DMS153 treated with DMSO at 0.1 percent for 48 hours (cell line): ENCODE measurements around the gene CAPN10.

Source experiments
- DNase-seq: peaks from one replicate; lab custom pipeline; 2025; ENCODE audit not compliant: unreplicated experiment; lab: John Stamatoyannopoulos, UW

The CAPN10 gene

GRCh38 chr2:240622531-240623235 lies 36.1 kb downstream of the CAPN10 start:
- DNase-seq, result no peak

DNA sequence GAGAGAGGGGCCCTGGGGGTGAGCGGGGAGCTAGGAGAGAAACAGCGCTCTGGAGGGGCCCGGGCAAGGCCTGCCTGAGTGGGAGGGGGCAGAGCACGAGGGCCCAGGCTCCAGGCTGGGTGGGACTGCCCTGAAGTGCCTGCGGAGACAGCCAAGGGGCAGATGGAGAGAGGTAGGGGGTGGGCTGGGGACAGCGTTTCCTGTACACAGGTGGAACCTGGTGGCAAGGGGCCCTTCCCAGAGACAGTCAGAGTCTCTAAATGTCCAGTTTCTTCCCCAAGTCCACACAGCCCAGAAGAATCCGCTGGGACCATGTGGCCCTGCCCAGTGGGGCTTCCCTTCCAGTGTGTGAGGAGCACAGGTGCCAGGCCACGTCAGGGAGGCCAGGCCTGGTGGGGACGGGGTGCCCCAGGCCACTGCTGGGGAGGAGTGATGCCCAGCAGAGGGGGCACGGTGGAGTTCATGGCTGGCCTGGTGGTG lies 37.0 kb downstream of the CAPN10 start:
- no peak for DNase-seq

GRCh38 chr2:240624011-240624949 lies 37.7 kb downstream of the CAPN10 start:
- DNase-seq, result no peak

- no peak for DNase-seq
These were observed 38.6 kb downstream of the CAPN10 start, which contains the start of gene GPR35 for GRCh38 chr2:240624950-240625621. Gene GPR35 (plus strand): TSS chr2:240625480. CDS start chr2:240629953, 4,473 bp downstream.

DNA sequence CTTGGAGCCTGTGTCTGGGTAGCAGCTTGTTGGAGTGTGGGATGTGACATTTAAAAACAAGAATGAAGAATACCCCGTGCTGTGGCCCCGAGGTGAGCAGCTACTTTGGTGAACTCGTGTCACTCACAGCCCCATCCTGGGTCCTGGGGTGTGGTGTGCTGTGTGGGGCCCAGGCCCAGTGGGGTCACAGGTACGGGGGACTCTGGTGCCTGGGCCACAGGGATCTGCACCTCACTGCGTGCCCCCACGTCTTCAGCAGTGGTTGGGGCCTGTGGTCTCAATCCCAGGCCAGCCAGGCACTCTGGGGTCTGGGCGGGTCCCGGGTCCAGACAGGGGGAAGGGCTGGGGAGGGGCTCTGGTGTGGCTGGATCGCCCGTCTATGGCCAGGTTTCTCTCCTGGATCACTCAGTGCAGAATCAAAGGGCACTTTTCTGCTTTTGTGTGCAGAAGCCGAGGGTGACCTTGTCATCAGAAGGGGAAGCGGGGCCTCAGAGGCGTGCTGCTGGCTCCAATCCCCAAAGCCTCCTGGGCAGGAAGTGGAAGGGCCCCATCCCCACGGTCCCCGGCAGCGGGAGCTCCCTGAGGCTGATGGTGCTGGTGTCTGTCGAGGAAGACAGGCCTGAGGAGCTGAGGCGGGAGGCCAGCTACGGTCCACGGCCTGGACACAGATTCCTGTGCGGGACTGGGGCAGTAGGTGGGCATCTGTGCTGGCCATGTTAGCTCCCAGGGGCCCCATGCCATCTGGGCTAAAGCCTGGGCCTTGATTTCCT lies 40.2 kb downstream of the CAPN10 start:
- DNase-seq, result no peak

GRCh38 chr2:240627736-240628506 lies 41.4 kb downstream of the CAPN10 start:
- no peak for DNase-seq

GRCh38 chr2:240628507-240628807 lies 41.9 kb downstream of the CAPN10 start:
- DNase-seq, result no peak

- no peak for DNase-seq
These were observed 42.5 kb downstream of the CAPN10 start for GRCh38 chr2:240628808-240629618.

DNA sequence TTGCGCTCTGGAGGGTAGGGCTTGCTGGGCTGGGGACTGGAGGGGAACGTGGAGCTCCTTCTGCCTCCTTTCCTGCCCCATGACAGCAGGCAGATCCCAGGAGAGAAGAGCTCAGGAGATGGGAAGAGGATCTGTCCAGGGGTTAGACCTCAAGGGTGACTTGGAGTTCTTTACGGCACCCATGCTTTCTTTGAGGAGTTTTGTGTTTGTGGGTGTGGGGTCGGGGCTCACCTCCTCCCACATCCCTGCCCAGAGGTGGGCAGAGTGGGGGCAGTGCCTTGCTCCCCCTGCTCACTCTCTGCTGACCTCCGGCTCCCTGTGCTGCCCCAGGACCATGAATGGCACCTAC lies 43.1 kb downstream of the CAPN10 start:
- no peak for DNase-seq

DNA sequence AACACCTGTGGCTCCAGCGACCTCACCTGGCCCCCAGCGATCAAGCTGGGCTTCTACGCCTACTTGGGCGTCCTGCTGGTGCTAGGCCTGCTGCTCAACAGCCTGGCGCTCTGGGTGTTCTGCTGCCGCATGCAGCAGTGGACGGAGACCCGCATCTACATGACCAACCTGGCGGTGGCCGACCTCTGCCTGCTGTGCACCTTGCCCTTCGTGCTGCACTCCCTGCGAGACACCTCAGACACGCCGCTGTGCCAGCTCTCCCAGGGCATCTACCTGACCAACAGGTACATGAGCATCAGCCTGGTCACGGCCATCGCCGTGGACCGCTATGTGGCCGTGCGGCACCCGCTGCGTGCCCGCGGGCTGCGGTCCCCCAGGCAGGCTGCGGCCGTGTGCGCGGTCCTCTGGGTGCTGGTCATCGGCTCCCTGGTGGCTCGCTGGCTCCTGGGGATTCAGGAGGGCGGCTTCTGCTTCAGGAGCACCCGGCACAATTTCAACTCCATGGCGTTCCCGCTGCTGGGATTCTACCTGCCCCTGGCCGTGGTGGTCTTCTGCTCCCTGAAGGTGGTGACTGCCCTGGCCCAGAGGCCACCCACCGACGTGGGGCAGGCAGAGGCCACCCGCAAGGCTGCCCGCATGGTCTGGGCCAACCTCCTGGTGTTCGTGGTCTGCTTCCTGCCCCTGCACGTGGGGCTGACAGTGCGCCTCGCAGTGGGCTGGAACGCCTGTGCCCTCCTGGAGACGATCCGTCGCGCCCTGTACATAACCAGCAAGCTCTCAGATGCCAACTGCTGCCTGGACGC lies 43.6 kb downstream of the CAPN10 start:
- no peak for DNase-seq

GRCh38 chr2:240630771-240631547 lies 44.4 kb downstream of the CAPN10 start:
- no peak for DNase-seq

GRCh38 chr2:240631548-240632305 lies 45.2 kb downstream of the CAPN10 start:
- DNase-seq, result no peak

GRCh38 chr2:240632306-240632721 lies 45.8 kb downstream of the CAPN10 start:
- no peak for DNase-seq

DNA sequence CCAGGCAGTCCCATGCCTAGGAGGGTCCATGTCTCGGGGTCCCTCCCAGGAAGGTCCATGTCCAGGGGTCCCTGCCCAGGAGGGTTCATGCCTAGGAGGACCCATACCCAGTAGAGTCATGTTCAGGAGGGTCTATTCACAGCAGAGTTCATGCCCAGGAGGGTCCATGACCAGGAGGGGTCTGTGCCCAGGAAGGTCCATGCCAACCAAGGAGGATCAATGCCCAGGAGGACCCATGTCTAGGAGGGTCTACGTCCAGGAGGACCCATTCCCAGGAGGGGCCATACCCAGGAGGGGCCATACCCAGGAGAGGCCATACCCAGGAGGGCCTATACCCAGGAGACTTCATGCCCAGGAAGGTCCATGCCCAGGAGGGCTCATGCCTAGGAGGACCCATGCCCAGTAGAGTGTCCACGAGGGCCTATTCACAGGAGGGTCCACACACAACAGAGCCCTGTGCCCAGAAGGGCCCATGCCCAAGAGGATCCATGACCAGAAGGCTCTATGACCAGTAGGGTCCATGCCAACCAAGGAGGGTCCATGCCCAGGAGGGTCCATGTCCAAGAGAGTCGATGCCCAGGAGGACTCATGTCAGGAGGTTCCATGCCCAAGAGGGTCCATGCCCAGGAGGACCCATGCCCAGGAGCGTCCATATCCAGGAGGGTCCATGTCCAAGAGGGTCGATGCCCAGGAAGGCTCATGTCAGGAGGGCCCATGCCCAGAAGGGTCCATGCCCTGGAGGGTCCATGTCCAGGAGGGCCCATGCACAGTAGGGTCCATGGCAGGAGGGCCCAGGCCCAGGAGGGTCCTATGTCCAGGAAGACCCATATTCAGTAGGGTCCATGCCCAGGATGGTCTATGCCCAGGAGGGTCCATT lies 48.8 kb downstream of the CAPN10 start:
- DNase-seq, result no peak

DNA sequence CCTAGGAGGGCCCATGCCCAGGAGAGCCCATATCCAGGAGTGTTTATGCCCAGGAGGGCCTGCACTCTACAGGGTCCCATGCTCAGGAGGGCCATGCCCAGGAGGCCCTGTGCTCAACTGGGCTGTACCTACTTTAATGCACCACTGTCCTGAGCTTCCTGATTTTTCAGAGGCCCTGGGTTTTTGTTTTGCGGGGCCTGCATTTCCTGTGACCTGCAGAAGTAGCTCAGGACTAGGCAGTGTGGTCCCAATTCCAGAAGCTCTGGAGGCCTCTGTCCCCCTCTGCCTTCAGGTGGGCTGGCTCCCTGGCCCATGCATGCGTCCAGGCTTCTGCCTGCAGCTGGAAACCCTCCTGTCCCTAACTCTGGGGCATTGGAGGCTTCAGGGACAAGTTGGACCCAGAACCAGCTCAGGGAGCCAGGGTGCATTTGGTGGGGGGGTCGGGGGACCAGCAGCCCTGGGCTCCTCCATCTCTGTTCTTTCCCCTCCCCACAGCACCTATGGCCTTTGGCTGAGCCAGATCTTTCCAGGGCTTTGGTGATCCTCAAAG lies 49.5 kb downstream of the CAPN10 start:
- DNase-seq, result no peak
